T-helper 22 cell (primary cell): ENCODE data around the gene TRANK1.
"Not testable (repeated sequence)": the region's sequence is repeated elsewhere in the genome, so short reads cannot be mapped to it uniquely, and the experiment has no call there.

Experiments
- DNase-seq: peaks from one replicate; pipeline ENCODE4 v3.0.0-alpha.2; 2020; ENCODE audit warnings: low read depth

Gene TRANK1

DNA sequence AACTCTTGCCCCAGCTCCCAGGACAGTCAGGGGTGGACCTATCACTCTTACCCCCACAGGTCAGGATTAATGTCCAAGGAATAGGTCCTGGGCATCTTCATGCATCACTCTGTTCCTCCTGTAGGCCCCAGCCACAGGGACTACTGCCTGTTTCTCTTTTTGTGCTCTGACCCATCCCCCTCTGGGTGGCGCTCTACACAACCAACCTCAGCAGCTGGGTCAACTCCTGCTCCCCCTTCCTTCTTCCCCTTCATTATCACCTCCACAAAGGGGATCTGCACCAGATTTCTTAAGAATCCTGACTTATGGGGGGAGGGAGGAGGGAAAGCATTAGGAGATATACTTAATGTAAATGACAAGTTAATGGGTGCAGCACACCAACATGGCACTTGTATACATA, 12.2 kb upstream of the TRANK1 start:
- DNase-seq, result no peak

DNA sequence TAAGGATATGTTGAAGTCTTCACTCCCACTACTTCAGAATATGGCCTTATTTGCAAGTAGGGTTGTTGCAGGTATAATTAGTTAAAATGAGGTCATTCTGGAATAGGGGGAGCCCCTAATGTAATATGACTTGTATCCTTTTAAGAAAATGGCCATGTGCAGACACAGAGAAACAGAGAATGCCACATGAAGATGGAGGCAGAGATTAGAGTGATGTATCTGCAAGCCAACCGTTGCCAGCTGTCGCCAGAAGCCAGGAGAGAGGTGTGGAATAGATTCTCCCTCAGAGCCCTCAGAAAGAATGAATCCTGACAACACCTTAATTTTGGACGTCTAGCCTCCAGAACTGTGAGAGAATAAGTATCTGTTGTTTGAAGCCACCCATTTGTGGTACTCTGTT, 11.3 kb upstream of the TRANK1 start:
- DNase-seq, result no peak

DNA sequence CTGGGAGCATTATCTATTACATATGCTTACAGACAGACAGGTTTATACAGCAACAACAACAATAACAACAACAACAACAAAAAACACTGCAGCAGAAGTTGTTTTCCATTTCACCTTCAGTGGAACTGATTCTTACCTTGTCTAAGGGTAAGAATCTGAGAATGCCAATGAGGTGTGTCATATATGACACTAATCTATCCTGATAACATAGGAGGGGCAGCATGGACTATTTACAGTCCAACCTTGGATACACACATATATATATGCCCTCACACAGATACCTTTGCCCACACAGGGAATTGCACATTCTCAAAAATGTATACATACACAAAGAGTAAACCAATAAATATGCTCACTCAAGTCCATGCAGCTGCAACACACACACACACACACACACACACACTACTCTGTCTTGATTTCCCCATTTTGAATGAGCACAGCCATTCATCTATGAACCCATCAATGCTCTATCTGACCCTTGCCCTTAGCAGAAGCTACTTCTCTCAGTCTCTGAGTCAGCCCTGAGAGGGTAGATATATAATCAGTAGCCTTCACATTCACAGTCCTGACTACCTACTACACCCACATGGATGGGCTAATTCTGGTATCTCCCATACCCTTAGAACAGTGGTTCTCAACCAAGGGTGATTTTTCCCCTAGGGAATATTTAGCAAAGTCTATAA, 9.7 kb upstream of the TRANK1 start:
- no peak for DNase-seq

DNA sequence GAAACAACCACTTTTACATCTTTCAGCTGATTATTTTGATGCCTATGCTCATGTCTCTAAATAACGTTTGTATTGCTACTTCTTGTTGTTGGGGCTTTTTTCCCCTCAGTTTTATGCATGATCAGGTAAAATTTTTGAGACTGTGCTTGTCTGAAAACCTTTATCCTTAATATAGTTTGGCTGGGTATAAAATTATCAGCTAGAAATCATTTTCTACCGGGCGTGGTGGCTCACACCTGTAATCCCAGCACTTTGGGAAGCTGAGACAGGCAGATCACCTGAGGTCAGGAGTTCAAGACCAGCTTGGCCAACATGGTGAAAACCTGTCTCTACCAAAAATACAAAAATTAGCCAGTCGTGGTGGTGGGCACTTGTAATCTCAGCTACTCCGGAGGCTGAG, 3.0 kb upstream of the TRANK1 start:
- not testable (repeated sequence) for DNase-seq

DNA sequence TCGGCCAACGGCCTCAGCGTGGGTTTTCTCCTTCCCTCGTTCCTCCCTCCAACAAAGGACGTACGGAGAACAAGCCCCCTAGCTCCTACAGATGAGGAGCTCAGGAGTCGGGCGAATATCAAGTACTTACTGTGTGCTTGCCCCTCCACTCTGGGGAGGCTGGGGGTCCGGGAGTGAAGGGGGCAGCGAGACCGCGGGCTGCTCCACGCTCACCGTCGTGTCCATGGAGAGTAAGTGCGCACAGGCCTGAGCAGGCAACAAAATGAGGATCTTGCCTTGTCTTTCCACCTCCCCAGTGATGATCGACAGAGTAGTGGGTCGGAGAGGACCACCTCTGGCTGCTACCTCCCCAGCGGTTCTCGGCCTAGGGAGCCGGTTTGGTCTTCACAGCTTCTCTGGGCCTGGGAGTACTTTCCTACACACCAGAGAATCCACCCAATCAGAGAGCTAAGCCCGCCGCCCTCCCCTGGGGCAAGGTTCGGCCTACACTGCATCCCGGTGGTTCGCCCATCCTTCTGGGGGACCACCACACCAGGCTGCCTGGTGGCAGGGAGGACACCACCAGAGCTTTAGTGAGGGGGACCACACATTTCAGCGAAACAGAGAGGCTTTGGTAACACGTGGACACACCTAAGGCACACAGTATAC, 603 bp upstream of the TRANK1 start:
- no peak for DNase-seq

DNA sequence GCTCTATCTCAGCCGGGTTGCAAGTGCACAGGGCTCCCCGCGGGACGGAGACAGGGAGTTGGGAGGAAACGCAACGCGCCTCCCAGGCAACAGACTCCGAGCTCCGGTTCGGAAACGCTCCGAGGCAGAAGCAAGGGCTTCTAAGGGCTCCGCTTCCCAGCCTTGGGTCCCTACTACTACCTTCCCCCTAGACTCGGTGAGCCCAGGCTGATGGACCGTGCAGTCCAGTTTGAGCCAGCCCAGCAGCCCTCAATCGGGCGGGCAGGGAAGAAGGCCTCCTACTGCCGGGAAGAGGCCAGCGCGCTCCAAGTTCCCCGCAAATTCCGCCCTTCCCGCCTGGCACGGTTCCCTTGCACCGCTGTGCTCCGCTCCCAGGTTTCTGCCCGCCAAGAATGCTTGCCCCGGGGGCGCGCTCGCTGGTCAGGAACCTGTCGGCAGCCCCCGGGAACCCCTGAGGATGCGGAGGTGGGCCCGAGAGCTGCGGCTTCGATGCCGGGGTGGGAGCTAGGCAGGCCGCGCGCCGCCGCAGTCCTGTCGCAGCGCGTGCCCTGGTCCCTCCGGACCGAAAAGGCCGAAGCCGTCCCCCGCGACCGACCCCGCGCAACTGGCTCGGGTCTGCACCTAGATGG, 728 bp downstream of the TRANK1 start:
- DNase-seq, result no peak

DNA sequence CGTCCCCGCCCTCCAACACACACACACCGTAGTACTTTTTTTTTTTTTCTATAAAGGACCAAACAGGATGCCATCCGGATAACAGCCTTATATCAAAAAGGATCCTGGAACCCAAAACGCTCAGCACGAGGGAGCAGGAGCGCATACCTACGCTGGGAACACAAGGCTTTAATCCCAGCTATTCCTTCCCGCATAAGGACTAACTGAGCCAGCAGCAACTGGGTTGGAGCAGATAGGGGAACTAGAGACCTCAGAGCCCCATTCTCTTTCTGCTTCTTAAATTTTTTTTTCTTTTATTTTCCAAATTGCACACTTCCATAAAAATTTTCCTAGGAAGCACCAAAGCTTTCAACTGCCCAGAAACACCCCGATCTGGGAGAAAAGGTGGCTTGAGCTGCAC, 1.3 kb downstream of the TRANK1 start:
- no peak for DNase-seq

DNA sequence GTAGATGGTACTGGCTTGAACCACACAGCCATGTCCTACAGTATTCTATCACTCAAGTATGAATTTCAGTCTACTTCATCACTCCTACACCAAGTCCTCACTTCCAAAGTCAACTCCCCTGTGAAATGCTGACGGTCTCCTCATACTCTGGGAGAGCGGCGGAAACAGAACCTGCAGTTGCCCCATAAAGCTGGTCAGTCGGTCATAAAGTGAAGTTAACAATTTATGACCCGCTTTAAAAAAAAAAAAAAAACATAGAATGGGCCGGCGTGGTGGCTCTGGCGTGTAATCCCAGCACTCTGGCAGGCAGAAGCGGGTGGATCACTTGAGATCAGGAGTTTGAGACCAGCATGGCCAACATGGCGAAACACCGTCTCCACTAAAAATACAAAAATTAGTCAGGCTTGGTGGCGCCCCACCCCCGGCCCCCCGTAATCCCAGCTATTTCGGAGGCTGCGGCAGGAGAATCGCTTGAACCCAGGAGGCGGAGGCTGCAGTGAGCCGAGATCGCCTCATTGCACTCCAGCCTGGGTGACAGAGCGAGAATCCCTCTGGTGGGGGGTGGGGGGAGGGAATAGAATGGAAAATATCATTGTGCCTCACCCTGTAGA, 2.1 kb downstream of the TRANK1 start:
- no peak for DNase-seq

DNA sequence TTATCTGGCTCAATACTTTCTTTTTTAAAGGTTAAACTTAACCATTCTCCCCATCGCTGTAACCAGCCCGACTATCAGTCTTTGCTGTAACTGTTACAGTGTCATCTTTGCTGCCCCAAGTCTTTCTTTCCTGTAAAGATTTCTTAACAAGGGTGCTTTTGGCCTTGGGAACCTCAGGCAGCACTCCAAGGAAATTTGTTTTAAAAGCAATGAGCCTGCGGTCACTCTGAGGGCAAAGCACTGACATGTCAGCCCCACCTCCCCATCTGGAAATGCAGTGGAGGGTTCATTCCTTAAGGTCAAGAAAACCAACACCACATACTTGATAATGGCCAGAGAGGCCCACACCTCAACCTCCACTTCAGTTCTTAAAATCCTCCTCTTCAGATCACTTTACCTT, 3.2 kb downstream of the TRANK1 start:
- no peak for DNase-seq

GRCh38 chr3:36941162-36941561, 3.7 kb downstream of the TRANK1 start:
- no peak for DNase-seq

DNA sequence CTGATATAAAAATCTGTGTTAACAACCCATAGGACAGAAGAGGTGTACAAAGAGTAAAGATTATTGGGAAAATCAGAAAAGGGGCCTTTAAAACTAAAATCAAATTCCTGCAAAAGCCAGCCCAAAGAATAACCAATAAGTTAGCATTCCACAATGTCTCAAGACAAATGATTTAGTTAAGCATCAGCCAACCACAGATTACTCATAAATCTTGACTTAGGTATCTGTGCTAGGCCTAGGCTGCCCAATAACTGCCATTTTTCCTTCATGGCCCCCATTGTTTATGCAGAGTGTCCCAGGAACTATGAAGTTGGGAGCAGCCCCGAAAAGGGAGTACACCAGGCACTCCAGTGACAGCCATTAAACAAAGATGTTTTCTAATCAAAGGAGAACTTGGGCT, 7.4 kb downstream of the TRANK1 start:
- DNase-seq, result no peak

DNA sequence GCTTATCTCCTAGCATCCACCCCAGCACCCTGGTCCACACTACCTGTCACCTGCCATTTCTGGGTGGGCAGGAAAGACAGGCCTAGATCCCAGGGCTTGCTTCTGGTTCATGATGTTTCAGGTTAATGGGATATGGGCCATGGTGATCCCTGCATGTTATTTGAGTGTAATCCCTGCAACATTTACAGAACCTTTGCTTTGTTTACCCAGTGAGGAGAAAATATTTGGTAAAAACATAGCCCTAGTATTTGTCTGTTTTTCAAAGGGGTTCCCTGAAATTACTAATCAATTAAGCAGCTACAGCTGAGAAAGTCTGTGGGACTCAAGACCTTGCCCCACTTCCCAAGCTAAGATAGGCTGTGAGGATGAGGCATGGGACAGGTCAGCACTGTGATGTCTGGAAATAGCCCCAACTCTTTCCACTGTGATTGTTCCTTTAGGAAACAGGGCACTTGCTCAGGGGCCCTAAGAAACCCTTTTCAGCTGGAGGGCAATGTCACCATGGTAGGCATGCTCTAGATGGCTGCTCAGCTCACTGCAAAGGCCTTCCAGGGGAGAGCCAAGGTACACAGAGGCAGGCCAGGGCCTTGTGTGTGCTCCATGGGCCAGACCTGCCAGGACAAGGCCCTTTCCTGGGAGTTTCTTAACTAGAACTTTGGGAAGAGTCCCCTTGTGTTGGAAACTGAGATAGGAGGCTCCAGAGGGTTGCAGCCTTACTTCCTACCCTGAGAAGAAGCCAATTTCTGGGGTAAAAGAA, 11.1 kb downstream of the TRANK1 start:
- DNase-seq, result no peak

GRCh38 chr3:36931424-36931823, 13.4 kb downstream of the TRANK1 start:
- not testable (repeated sequence) for DNase-seq

- DNase-seq, result no peak
Observed at GRCh38 chr3:36928220-36928619, 16.6 kb downstream of the TRANK1 start.

GRCh38 chr3:36926292-36926897, 18.5 kb downstream of the TRANK1 start:
- DNase-seq, result no peak

DNA sequence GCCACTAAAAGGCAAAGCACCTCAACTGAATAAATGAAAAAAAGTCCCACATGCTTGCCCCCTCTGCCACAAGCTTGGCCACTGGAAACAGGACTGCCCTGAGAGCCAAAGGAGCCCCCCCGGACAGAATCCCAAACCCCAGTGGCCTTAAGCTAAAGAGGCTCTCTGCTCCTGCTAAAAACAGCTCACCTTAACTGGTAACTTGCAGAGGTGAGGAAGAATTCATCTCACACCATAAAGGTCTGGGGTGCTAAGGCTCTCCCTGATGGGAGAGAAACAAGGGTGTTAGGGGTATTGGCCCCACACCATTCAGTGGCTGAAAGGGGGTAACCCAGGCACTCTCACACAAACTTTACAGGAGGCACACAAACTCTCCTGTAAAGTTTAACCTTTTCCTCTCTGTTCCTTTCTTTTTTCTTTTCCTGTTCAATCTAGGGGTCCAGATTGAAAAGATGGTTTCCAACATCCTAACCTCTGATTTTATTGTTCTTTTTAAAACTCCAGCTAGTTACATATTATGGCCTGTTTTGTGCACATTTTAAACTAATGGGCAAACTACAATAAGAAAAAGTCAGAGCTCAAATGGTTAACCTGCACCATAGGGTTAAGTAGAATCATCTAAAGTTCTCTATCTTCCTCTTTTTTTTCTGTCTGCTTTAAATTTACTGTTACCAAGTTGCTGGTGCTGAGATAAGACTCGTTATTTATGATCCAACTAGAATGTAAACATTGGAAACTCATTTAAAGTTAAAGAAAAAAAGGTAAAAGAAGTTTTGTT, 19.9 kb downstream of the TRANK1 start:
- no peak for DNase-seq

- no peak for DNase-seq
Observed at GRCh38 chr3:36923981-36924743, 20.7 kb downstream of the TRANK1 start.

DNA sequence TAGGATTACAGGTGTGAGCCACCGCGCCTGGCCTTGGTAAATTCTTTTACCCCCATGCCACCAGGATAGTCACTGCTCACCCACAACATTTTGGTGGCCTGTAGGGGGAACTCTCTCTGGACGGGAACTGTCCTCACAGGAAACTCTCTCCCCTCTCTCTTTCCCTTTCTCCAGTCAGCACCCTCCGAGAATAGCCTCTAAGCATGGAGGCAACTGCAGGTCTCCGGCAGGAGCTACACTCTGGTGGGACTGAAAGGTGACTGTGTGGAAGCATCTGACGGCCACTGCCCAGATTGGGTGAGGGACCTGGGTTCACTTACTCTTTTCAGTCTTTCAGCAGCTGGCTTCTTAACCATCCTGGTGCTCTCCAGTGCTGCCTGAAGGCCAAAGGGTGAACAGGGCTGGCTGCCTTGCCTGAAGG, 21.3 kb downstream of the TRANK1 start:
- no peak for DNase-seq

DNA sequence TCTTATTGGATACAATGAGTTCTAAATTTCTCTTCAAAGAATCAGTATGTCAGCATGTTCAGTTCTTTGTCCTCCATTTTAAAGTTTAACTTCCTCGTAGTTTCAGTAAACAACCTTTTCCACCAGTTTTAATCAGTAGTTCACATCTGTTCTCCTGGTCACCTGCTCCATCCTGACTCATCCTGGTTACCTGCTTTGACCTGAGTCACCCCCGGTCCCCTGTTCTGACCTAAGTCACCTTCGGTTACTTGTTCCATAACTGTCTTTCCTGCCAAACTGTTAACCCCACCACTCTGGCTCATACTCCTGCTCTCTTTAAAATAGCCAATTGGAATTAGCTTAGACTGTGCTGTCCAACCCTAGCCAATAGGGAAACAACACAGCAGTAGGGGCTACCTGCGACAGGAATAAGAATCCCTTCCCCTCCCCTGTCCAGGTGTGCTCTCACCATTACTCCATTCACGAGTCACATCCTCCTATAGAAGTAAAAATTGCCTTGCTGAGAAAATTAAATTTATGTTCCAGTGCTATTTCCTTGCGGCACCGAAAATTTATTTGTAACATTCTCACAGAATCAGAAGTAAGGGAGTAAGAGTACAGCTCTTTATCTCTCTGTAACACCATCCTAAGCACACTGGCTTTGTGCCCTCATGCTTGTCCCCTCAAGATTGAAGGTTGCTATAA, 23.8 kb downstream of the TRANK1 start:
- DNase-seq, result no peak
